NAMALWA (cell line): ENCODE data around the gene AARSD1.
A peak's percentile ranks its signal among the peaks of the same experiment; 100 is the strongest.
"Not testable (repeated sequence)": the region's sequence is repeated elsewhere in the genome, so short reads cannot be mapped to it uniquely, and the experiment has no call there.

Experiments used
- DNase-seq: peaks from one replicate; pipeline ENCODE4 v3.0.0-alpha.2; 2015; ENCODE audit warnings: low spot score

The AARSD1 gene

GRCh38 chr17:42964161-42964932 is at the start of gene AARSD1:
TSS of gene AARSD1 (minus strand) at chr17:42964454. CDS start at chr17:42964440, 14 bp downstream.
- peak; percentile 96 for DNase-seq

- no peak for DNase-seq
Observed at GRCh38 chr17:43013296-43013695, 49.0 kb upstream of the AARSD1 start.

GRCh38 chr17:43011728-43012472 is 47.6 kb upstream of the AARSD1 start:
- DNase-seq, result no peak

GRCh38 chr17:43010667-43011308 is 46.5 kb upstream of the AARSD1 start:
- DNase-seq, result no peak

- peak; percentile 93 for DNase-seq
Observed at GRCh38 chr17:43006639-43007551, 42.6 kb upstream of the AARSD1 start, which contains the start of gene IFI35. TSS of gene IFI35 (plus strand) at chr17:43006784. CDS start at chr17:43006948, 164 bp downstream.

- peak; percentile 33 for DNase-seq
Observed at GRCh38 chr17:43003542-43004172, 39.4 kb upstream of the AARSD1 start.

GRCh38 chr17:43000894-43001293 is 36.6 kb upstream of the AARSD1 start:
- DNase-seq, result not testable (repeated sequence)

GRCh38 chr17:42999003-42999525 is 34.8 kb upstream of the AARSD1 start:
- no peak for DNase-seq

- peak; percentile 100 for DNase-seq
Observed at GRCh38 chr17:42997984-42998938, 34.0 kb upstream of the AARSD1 start, which contains the start of gene RPL27. TSS of gene RPL27 (plus strand) at chr17:42998419. CDS start at chr17:42998751, 332 bp downstream.

GRCh38 chr17:42997390-42997983 is 33.2 kb upstream of the AARSD1 start:
- no peak for DNase-seq

- DNase-seq, result not testable (repeated sequence)
Observed at GRCh38 chr17:42993913-42994312, 29.7 kb upstream of the AARSD1 start.

GRCh38 chr17:42992872-42993271 is 28.6 kb upstream of the AARSD1 start:
- DNase-seq, result no peak

- DNase-seq, result no peak
Observed at GRCh38 chr17:42991471-42991870, 27.2 kb upstream of the AARSD1 start.

- no peak for DNase-seq
Observed at GRCh38 chr17:42989726-42990652, 25.7 kb upstream of the AARSD1 start.

- DNase-seq, result no peak
Observed at GRCh38 chr17:42989141-42989540, 24.9 kb upstream of the AARSD1 start.

- DNase-seq, result peak; percentile 79
Observed at GRCh38 chr17:42985225-42985624, 21.0 kb upstream of the AARSD1 start.

GRCh38 chr17:42982266-42982665 is 18.0 kb upstream of the AARSD1 start:
- DNase-seq, result no peak
